OCI-M2 (cell line): ENCODE results near the gene TCERG1.
"Not testable (repeated sequence)": the region's sequence is repeated elsewhere in the genome, so short reads cannot be mapped to it uniquely, and the experiment has no call there.

Source experiments
- DNase-seq: peaks from one replicate; lab custom pipeline; 2025; ENCODE audit not compliant: unreplicated experiment; lab: John Stamatoyannopoulos, UW

The TCERG1 gene

DNA sequence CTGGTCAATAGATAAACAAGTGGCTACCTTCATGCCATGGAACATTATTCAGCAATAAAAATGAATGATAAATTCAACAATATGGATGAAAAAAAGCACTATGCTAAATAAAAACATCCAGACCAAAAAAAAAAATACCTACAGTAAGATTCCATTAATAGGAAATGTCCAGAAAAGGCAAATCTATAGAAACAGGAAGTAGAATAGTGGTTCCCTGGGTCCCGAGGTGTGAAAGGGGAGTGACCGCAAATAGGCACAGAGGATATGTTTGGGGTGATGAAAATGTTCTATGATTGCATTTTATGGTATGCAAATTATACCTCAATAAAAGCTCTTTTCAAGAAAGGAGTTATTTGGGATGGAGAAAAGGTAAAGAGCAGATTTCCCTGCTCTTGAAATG, 72.4 kb downstream of the TCERG1 start:
- no peak for DNase-seq

GRCh38 chr5:146520731-146521130, 73.6 kb downstream of the TCERG1 start:
- no peak for DNase-seq

DNA sequence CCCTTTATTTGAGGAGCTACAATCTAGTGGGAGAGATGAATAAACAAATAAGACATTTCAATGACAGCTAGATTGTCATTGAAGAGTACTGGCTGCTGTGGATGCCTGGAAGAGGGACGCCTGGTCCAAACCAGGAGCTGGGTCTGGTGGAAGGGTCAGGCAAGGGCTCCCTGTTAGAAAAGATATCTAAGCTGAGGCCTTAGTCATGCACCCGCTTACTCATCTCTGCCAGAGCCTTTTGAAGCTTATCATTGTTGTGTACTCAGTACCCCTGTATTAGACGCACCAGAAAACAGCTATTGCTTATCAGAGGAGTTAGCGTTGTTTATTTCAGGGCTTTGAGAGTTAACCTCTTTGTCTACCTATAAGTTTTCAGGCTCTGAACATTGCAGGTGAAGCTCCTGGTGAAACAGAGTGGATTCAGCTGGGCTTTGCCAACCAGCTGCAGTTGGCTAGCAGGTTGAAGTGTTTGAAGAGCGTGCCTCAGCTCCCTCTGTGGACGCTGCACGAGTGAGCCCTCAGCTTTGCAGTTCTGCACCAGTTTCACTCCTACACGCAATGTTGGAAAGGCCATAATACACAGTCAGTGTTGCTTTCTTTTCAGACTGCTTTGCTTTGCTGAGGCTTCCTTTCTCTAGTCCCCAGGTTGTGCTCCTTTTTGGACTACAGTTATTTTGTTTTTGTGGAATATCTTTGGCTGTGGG, 74.4 kb downstream of the TCERG1 start:
- DNase-seq, result no peak

DNA sequence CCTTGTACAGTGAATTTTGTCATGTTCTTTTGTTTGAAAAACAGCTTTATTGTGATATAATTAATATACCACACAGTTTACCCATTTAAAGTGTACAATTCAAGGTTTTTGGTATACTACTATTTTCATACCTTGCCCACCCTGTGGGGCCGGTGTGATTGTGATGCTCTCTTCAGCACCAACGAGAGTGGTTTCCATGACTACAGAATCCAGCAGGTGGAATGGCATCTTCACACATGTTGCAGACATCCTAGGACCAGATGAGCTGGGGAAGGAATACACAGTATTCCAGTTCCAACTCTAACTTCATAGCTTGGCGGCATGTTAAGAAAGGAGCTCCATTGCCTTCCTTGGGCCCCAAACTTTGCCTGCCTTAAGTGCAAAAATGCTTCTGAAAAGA, 76.6 kb downstream of the TCERG1 start:
- no peak for DNase-seq

GRCh38 chr5:146527785-146528184, 80.7 kb downstream of the TCERG1 start:
- no peak for DNase-seq

DNA sequence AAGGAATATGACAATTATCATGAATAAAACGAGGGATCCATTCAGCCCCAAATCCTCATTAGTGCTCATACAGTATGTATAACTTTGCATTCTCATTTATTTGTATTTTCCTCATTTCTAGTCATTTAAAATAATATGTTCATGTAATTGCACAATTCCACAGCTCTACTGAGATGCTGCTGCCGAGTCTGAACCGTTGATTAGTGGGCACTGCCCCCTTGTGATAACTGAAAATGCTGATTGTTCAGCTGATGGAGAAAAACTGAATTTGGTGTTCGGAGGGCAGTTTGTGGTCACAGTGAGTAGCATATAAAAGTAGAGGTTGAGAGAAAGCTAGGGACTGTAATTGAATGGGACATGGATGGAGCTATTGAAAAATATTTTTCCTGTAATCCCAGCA, 81.1 kb downstream of the TCERG1 start:
- no peak for DNase-seq

DNA sequence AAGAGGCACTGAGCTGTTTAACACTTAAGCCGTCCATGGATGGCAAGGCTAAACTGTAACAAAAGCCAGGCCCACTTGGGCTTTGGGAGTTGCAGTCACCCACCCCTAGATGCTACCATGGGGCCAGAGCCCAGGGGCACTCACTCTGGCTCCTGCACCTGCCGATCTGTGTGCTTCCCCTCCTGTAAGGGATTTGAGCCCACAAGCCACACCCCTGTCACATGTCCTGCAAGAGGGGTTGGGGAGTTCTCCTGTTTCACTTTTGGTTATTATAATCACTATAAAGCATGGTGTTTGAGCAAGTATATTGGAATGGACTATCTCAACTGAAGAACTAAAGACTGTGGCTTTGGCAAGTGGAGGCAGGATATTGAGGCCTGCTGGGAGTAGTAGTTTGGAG, 82.9 kb downstream of the TCERG1 start:
- no peak for DNase-seq

GRCh38 chr5:146533260-146533857, 86.2 kb downstream of the TCERG1 start:
- DNase-seq, result no peak

- no peak for DNase-seq
Observed at GRCh38 chr5:146533882-146534281, 86.7 kb downstream of the TCERG1 start.

GRCh38 chr5:146538432-146538831, 91.3 kb downstream of the TCERG1 start:
- DNase-seq, result no peak

- no peak for DNase-seq
Observed at GRCh38 chr5:146539973-146540372, 92.8 kb downstream of the TCERG1 start.

DNA sequence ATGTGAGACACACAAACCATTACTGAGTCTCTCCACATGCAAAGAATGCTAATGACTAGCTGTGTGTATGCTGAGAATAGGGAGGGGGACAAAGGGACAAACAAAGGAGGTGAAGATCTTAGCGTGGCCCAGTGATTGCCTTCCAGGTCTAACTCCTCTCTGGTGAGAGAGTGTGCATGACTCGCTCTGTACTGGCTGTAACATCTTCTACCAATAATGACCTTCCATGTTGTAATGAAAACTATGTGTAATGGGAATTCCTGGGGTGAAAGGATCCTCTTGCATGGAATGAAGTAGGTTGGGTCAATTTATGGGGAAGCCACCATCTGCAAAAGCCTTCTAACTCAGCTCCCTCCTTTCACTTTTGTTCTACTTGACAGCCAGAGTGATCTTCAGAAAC, 93.3 kb downstream of the TCERG1 start:
- no peak for DNase-seq

- DNase-seq, result no peak
Observed at GRCh38 chr5:146541958-146542849, 95.1 kb downstream of the TCERG1 start.

DNA sequence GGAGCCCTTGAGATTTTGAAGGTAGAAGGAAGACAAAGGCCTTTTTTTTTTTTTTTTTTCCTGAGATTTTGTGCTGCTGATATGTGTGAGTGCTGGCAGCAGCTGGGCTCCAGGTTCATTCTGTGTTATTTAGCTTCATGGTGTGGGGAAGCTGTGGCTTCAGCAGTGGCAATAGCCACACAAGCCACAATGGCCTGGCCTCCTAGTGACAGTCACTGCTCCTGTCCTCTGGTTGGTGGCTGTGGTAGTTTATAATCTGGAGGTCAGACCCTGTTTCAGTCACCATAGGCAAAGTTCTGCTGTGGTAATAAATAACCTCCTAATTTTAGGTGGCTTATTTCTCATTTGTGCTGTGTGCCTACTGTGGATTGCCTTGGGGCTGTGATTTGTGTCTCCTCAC, 97.1 kb downstream of the TCERG1 start:
- DNase-seq, result no peak

GRCh38 chr5:146548781-146549449, 101.8 kb downstream of the TCERG1 start:
- no peak for DNase-seq

GRCh38 chr5:146549615-146550014, 102.5 kb downstream of the TCERG1 start:
- no peak for DNase-seq

- DNase-seq, result no peak
Observed at GRCh38 chr5:146553446-146553845, 106.3 kb downstream of the TCERG1 start.

DNA sequence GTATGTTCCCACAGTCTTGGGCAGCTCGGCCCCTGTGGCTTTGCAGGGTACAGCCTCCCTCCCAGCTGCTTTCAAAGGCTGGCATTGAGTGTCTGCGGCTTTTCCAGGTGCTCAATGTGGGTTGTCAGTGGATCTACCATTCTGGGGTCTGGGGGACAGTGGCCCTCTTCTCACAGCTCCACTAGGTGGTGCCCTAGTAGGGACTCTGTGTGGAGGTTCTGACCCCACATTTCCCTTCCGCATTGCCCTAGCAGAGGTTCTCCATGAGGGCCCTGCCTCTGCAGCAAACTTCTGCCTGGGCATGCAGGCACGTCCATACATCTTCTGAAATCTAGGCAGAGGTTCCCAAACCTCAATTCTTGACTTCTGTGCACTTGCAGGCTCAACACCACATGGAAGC, 109.8 kb downstream of the TCERG1 start:
- not testable (repeated sequence) for DNase-seq

GRCh38 chr5:146560205-146560812, 113.2 kb downstream of the TCERG1 start:
- no peak for DNase-seq
